ACC112 (cell line): ENCODE results near the gene EGLN2.
"Not testable (repeated sequence)": the region's sequence is repeated elsewhere in the genome, so short reads cannot be mapped to it uniquely, and the experiment has no call there.

Experiments used
- H2AFZ ChIP-seq: fragments of 200-600 bp; sonication (generic); one replicate; pipeline ENCODE4 v1.6.0; 2017; ENCODE audit warnings: antibody characterized with exemption, low read length; ENCODE audit not compliant: unreplicated experiment
- H3K27ac ChIP-seq: fragments of 200-600 bp; sonication (generic); 2 replicates; pipeline ENCODE4 v1.5.1; 2014; ENCODE audit warnings: low read depth, mild to moderate bottlenecking, antibody characterized with exemption, low read length, moderate library complexity
- H3K27me3 ChIP-seq: fragments of 200-600 bp; sonication (generic); 2 replicates; pipeline ENCODE4 v1.6.1; 2014; ENCODE audit warnings: mild to moderate bottlenecking, antibody characterized with exemption, low read length, moderate library complexity, mixed read lengths; ENCODE audit not compliant: insufficient read depth
- H3K36me3 ChIP-seq: fragments of 200-600 bp; sonication (generic); 2 replicates; pipeline ENCODE4 v1.6.1; 2016; ENCODE audit warnings: mild to moderate bottlenecking, antibody characterized with exemption, low read length, moderate library complexity, mixed read lengths; ENCODE audit not compliant: insufficient read depth
- H3K4me1 ChIP-seq: fragments of 200-600 bp; sonication (generic); one replicate; pipeline ENCODE4 v1.6.1; 2016; ENCODE audit warnings: low read length, mixed read lengths; ENCODE audit not compliant: insufficient read depth, unreplicated experiment, control insufficient read depth
- H3K4me3 ChIP-seq: fragments of 200-600 bp; sonication (generic); 2 replicates; pipeline ENCODE4 v1.5.1; 2014; ENCODE audit warnings: mild to moderate bottlenecking, low read depth, low read length
- H3K79me2 ChIP-seq: fragments of 200-600 bp; sonication (generic); one replicate; pipeline ENCODE4 v1.6.0; 2016; ENCODE audit warnings: low read length; ENCODE audit not compliant: control insufficient read depth, unreplicated experiment, insufficient read depth

The EGLN2 gene

GRCh38 chr19:40776932-40777644, 21.9 kb upstream of the EGLN2 start:
- Histone ChIP-seq H3K79me2 (no peaks in the 10 kb centered on the region), H3K4me3 (peak overlapping the region; percentile 93), H3K36me3 (no peaks in the 10 kb centered on the region), H3K4me1 (peaks cover 7% of the 10 kb centered on the region), H3K27me3 (no peaks in the 10 kb centered on the region), H3K27ac (peak overlapping the region; percentile 93), H2AFZ (peak overlapping the region; percentile 38)

- H2AFZ ChIP-seq = peak overlapping the region; percentile 92
- H3K79me2 ChIP-seq = no peaks in the 10 kb centered on the region
- peak overlapping the region; percentile 93 for H3K4me3 ChIP-seq
- peak overlapping the region; percentile 93 for H3K27ac ChIP-seq
- H3K4me1 ChIP-seq = peaks cover 7% of the 10 kb centered on the region
- H3K27me3 ChIP-seq = no peaks in the 10 kb centered on the region
- no peaks in the 10 kb centered on the region for H3K36me3 ChIP-seq
These were observed 21.4 kb upstream of the EGLN2 start for GRCh38 chr19:40777645-40777936.

- peak within 1 kb of the TSS; percentile 92 for H2AFZ ChIP-seq
- no peaks in the 10 kb centered on the region for H3K79me2 ChIP-seq
- H3K36me3 ChIP-seq = no peaks in the 10 kb centered on the region
- no peaks in the 10 kb centered on the region for H3K27me3 ChIP-seq
- H3K4me1 ChIP-seq = peaks cover 7% of the 10 kb centered on the region
- H3K4me3 ChIP-seq = peak within 1 kb of the TSS; percentile 93
- peak within 1 kb of the TSS; percentile 93 for H3K27ac ChIP-seq
These were observed 20.9 kb upstream of the EGLN2 start, which contains the start of gene RAB4B for GRCh38 chr19:40777937-40778705. TSS of gene RAB4B (plus strand) at chr19:40778247. CDS start at chr19:40778376, 129 bp downstream.

GRCh38 chr19:40778706-40779284, 20.2 kb upstream of the EGLN2 start:
- Histone ChIP-seq H3K4me1 (peaks cover 7% of the 10 kb centered on the region), H3K27ac (peak overlapping the region; percentile 93), H2AFZ (peak overlapping the region; percentile 85), H3K27me3 (no peaks in the 10 kb centered on the region), H3K79me2 (no peaks in the 10 kb centered on the region), H3K36me3 (no peaks in the 10 kb centered on the region), H3K4me3 (peak overlapping the region; percentile 93)

GRCh38 chr19:40780582-40780981, 18.4 kb upstream of the EGLN2 start:
- no peaks in the 10 kb centered on the region for H3K36me3 ChIP-seq
- no peak overlapping the region for H2AFZ ChIP-seq
- no peak overlapping the region for H3K27ac ChIP-seq
- no peaks in the 10 kb centered on the region for H3K79me2 ChIP-seq
- H3K27me3 ChIP-seq = no peaks in the 10 kb centered on the region
- no peak overlapping the region for H3K4me3 ChIP-seq
- peaks cover 7% of the 10 kb centered on the region for H3K4me1 ChIP-seq

GRCh38 chr19:40781140-40781539, 17.9 kb upstream of the EGLN2 start:
- Histone ChIP-seq H3K27ac (no peak overlapping the region), H3K4me3 (no peak overlapping the region), H3K79me2 (no peaks in the 10 kb centered on the region), H3K36me3 (no peaks in the 10 kb centered on the region), H3K27me3 (no peaks in the 10 kb centered on the region), H3K4me1 (peaks cover 7% of the 10 kb centered on the region), H2AFZ (no peak overlapping the region)

- Histone ChIP-seq H3K27ac (no peak overlapping the region), H3K79me2 (no peaks in the 10 kb centered on the region), H3K4me1 (peaks cover 4% of the 10 kb centered on the region), H3K4me3 (no peak overlapping the region), H2AFZ (no peak overlapping the region), H3K36me3 (no peaks in the 10 kb centered on the region), H3K27me3 (no peaks in the 10 kb centered on the region)
These were observed 15.3 kb upstream of the EGLN2 start for GRCh38 chr19:40783711-40784110.

- H3K27me3 ChIP-seq, H3K27ac ChIP-seq, H3K4me3 ChIP-seq: not testable (repeated sequence)
These were observed 14.8 kb upstream of the EGLN2 start for GRCh38 chr19:40784146-40784545.

GRCh38 chr19:40785526-40785925, 13.5 kb upstream of the EGLN2 start:
- Histone ChIP-seq H3K4me1 (no peaks in the 10 kb centered on the region), H3K27ac (no peak overlapping the region), H3K79me2 (no peaks in the 10 kb centered on the region), H3K4me3 (no peak overlapping the region), H2AFZ (no peak overlapping the region), H3K27me3 (no peaks in the 10 kb centered on the region), H3K36me3 (no peaks in the 10 kb centered on the region)

More at GRCh38 chr19:40784146-40784545, 14.8 kb upstream of the EGLN2 start:
- not testable (repeated sequence) for H3K4me1 ChIP-seq, H3K79me2 ChIP-seq, H3K36me3 ChIP-seq, H2AFZ ChIP-seq

GRCh38 chr19:40786060-40787037, 12.6 kb upstream of the EGLN2 start:
- no peak overlapping the region for H2AFZ ChIP-seq
- no peak overlapping the region for H3K27ac ChIP-seq
- no peaks in the 10 kb centered on the region for H3K36me3 ChIP-seq
- no peaks in the 10 kb centered on the region for H3K4me1 ChIP-seq
- no peaks in the 10 kb centered on the region for H3K27me3 ChIP-seq
- H3K4me3 ChIP-seq = no peak overlapping the region
- no peaks in the 10 kb centered on the region for H3K79me2 ChIP-seq
